A549 (cell line): ENCODE data around the gene MYRFL.

Source experiments
- CTCF ChIP-seq: fragments of >200 bp; sonication (Bioruptor Twin); formaldehyde crosslinking; IDR thresholded peaks from 3 replicates; pipeline ENCODE4 v1.5.1; 2016
- EP300 ChIP-seq, 2 experiments: fragments of >200 bp; sonication (Bioruptor Twin); formaldehyde crosslinking; IDR thresholded peaks; 2 replicates in 1 of 2; 3 replicates in 1 of 2; pipeline ENCODE4 v1.6.1; 2016 to 2017
- HMGXB4 ChIP-seq: fragments of 250-450 bp; sonication (Bioruptor Pico); IDR thresholded peaks from 2 replicates; pipeline ENCODE4 v1.5.0; 2021; ENCODE audit warnings: mild to moderate bottlenecking, moderate library complexity, borderline replicate concordance
- POLR2AphosphoS2 ChIP-seq: conservative IDR thresholded peaks from 2 replicates; pipeline ENCODE4 v1.6.1; 2012; ENCODE audit warnings: low read length, improper control_type of control experiment, inconsistent platforms
- RCOR1 ChIP-seq: fragments of 150-350 bp; IDR thresholded peaks from 2 replicates; pipeline ENCODE4 v1.6.1; 2014; ENCODE audit warnings: antibody characterized with exemption, low read length, low read depth
- USF2 ChIP-seq: fragments of 450-650 bp; IDR thresholded peaks from 2 replicates; pipeline ENCODE4 v1.6.1; 2014; ENCODE audit warnings: antibody characterized with exemption
- ZNF302 ChIP-seq: fragments of 250-450 bp; sonication (Bioruptor Pico); IDR thresholded peaks from 2 replicates; pipeline ENCODE4 v1.9.0; 2021; ENCODE audit warnings: inconsistent platforms, mild to moderate bottlenecking, moderate library complexity

GRCh38 chr12:69993433-69993832 is 168.4 kb downstream of the MYRFL start:
- TF ChIP-seq CTCF (no peak), RCOR1 (no peak), POLR2AphosphoS2 (no peak), USF2 (no peak), ZNF302 (no peak), HMGXB4 (no peak), EP300 (IDR thresholded peaks at IDR 0.05) (no peak)
